Measurements from ENCODE around the gene METTL14. TPM values are rescaled to one million over a fixed set of nuclear protein-coding genes. Genes with fewer than 3 reads are reported as not detected.

METTL14 gene
- total RNA-seq, 3 donors from 2014 or later (not counting 1 experiment from before 2014, with no cell fraction given), result 50.2 to 57.5 (median 51.9) TPM

GRCh38 chr4:118741301-118741855, 56.2 kb downstream of the METTL14 start:
- no peaks in the 10 kb centered on the region for H3K27me3 Mint-ChIP-seq (ENCODE audit: low read depth in 2 of 2)
- no peaks in the 10 kb centered on the region for H3K4me1 Mint-ChIP-seq
- no peaks in the 10 kb centered on the region for H3K27me3 ChIP-seq (ENCODE audit: control insufficient read depth, insufficient read depth, low read length)
- ATAC-seq (no peak), DNase-seq (no peak)
- H3K9me3 Mint-ChIP-seq, result no peaks in the 10 kb centered on the region
- H3K4me3 ChIP-seq (ENCODE audit: low read length), result no peak overlapping the region
- intact Hi-C loops (cut with micrococcal nuclease), result no loop called here
- no peak overlapping the region for H3K27ac ChIP-seq (ENCODE audit: low read length)
- WGBS (ENCODE audit: insufficient coverage), result 87% methylated on average over 3 of the region's 6 CpGs
- TF ChIP-seq CTCF (IDR thresholded peaks at IDR 0.05), result no peak
- H3K36me3 Mint-ChIP-seq, result peaks cover 23% of the 10 kb centered on the region
- H3K36me3 ChIP-seq (ENCODE audit: control insufficient read depth, insufficient read depth, low read length), result peaks cover 49% of the 10 kb centered on the region
- H3K27ac Mint-ChIP-seq, result no peak overlapping the region
- no peaks in the 10 kb centered on the region for H3K4me1 ChIP-seq (ENCODE audit: control insufficient read depth, insufficient read depth, low read length)
- no peak overlapping the region for H3K4me3 Mint-ChIP-seq
- no peaks in the 10 kb centered on the region for H3K9me3 ChIP-seq (ENCODE audit: control insufficient read depth, insufficient read depth, low read length)

- Mint-ChIP-seq H3K4me3 (no peak overlapping the region), H3K4me1 (no peaks in the 10 kb centered on the region)
- intact Hi-C loops (cut with micrococcal nuclease), result no loop called here
These were observed 56.9 kb downstream of the METTL14 start for GRCh38 chr4:118742050-118742449.

GRCh38 chr4:118743867-118744266, 58.7 kb downstream of the METTL14 start:
- H3K27ac ChIP-seq (ENCODE audit: low read length), result no peak overlapping the region
- ATAC-seq (no peak), DNase-seq (no peak)
- intact Hi-C loops (cut with micrococcal nuclease), result no loop called here
- WGBS (ENCODE audit: insufficient coverage), result 96% methylated on average over 4 of the region's 4 CpGs
- Mint-ChIP-seq H3K4me1 (no peaks in the 10 kb centered on the region), H3K9me3 (no peaks in the 10 kb centered on the region), H3K36me3 (peaks cover 23% of the 10 kb centered on the region), H3K4me3 (no peak overlapping the region), H3K27ac (no peak overlapping the region), H3K27me3 (ENCODE audit: low read depth in 2 of 2) (no peaks in the 10 kb centered on the region)
- no peaks in the 10 kb centered on the region for H3K4me1 ChIP-seq (ENCODE audit: control insufficient read depth, insufficient read depth, low read length)
- peaks cover 30% of the 10 kb centered on the region for H3K36me3 ChIP-seq (ENCODE audit: control insufficient read depth, insufficient read depth, low read length)
- H3K27me3 ChIP-seq (ENCODE audit: control insufficient read depth, insufficient read depth, low read length), result no peaks in the 10 kb centered on the region
- TF ChIP-seq CTCF (IDR thresholded peaks at IDR 0.05), result no peak
- H3K9me3 ChIP-seq (ENCODE audit: control insufficient read depth, insufficient read depth, low read length), result no peaks in the 10 kb centered on the region
- H3K4me3 ChIP-seq (ENCODE audit: low read length), result no peak overlapping the region

More at GRCh38 chr4:118742050-118742449, 56.9 kb downstream of the METTL14 start:
- Histone ChIP-seq H3K27me3 (ENCODE audit: control insufficient read depth, insufficient read depth, low read length) (no peaks in the 10 kb centered on the region), H3K9me3 (ENCODE audit: control insufficient read depth, insufficient read depth, low read length) (no peaks in the 10 kb centered on the region), H3K36me3 (ENCODE audit: control insufficient read depth, insufficient read depth, low read length) (peaks cover 43% of the 10 kb centered on the region), H3K4me3 (ENCODE audit: low read length) (no peak overlapping the region), H3K4me1 (ENCODE audit: control insufficient read depth, insufficient read depth, low read length) (no peaks in the 10 kb centered on the region), H3K27ac (ENCODE audit: low read length) (no peak overlapping the region)
- ATAC-seq, result no peak
- TF ChIP-seq CTCF (IDR thresholded peaks at IDR 0.05), result no peak
- DNase-seq, result no peak
- H3K27ac Mint-ChIP-seq, result no peak overlapping the region
- peaks cover 23% of the 10 kb centered on the region for H3K36me3 Mint-ChIP-seq
- H3K9me3 Mint-ChIP-seq, result no peaks in the 10 kb centered on the region
- H3K27me3 Mint-ChIP-seq (ENCODE audit: low read depth in 2 of 2), result no peaks in the 10 kb centered on the region

GRCh38 chr4:118745357-118745756, 60.2 kb downstream of the METTL14 start:
- Mint-ChIP-seq H3K27ac (no peak overlapping the region), H3K4me3 (no peak overlapping the region), H3K36me3 (peaks cover 18% of the 10 kb centered on the region), H3K9me3 (no peaks in the 10 kb centered on the region), H3K4me1 (no peaks in the 10 kb centered on the region), H3K27me3 (ENCODE audit: low read depth in 2 of 2) (no peaks in the 10 kb centered on the region)
- H3K27ac ChIP-seq (ENCODE audit: low read length), result no peak overlapping the region
- ATAC-seq, result no peak
- intact Hi-C loops (cut with micrococcal nuclease), result no loop called here
- TF ChIP-seq CTCF (IDR thresholded peaks at IDR 0.05), result no peak
- H3K27me3 ChIP-seq (ENCODE audit: control insufficient read depth, insufficient read depth, low read length), result no peaks in the 10 kb centered on the region
- WGBS (ENCODE audit: insufficient coverage), result 63% methylated on average over 1 of the region's 3 CpGs
- no peak for DNase-seq
- no peak overlapping the region for H3K4me3 ChIP-seq (ENCODE audit: low read length)
- no peaks in the 10 kb centered on the region for H3K9me3 ChIP-seq (ENCODE audit: control insufficient read depth, insufficient read depth, low read length)
- peaks cover 20% of the 10 kb centered on the region for H3K36me3 ChIP-seq (ENCODE audit: control insufficient read depth, insufficient read depth, low read length)
- H3K4me1 ChIP-seq (ENCODE audit: control insufficient read depth, insufficient read depth, low read length), result no peaks in the 10 kb centered on the region

Measured in natural killer cell (primary cell).